ENCODE data around the gene WASF2. TPM values are rescaled to one million over a fixed set of nuclear protein-coding genes. Genes with fewer than 3 reads are reported as not detected.

Gene WASF2
- total and polyA plus RNA-seq, 2 of the 13 experiments (the other 11 are each of a cell fraction or from before 2014, with no cell fraction given), result 10.4 to 27.7 TPM

GRCh38 chr1:27489973-27490741 lies at the start of gene WASF2 (continued):
- TF ChIP-seq, protein P1, sequence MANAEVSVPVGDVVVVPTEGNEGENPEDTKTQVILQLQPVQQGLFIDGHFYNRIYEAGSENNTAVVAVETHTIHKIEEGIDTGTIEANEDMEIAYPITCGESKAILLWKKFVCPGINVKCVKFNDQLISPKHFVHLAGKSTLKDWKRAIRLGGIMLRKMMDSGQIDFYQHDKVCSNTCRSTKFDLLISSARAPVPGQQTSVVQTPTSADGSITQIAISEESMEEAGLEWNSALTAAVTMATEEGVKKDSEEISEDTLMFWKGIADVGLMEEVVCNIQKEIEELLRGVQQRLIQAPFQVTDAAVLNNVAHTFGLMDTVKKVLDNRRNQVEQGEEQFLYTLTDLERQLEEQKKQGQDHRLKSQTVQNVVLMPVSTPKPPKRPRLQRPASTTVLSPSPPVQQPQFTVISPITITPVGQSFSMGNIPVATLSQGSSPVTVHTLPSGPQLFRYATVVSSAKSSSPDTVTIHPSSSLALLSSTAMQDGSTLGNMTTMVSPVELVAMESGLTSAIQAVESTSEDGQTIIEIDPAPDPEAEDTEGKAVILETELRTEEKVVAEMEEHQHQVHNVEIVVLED (CRISPR knock-in tag; IDR thresholded peaks at IDR 0.05; ENCODE audit: borderline replicate concordance), result peak; percentile 91
- peak; percentile 93 for TF ChIP-seq POLR2G (IDR thresholded peaks at IDR 0.05; ENCODE audit: low read depth, low read length)
- TF ChIP-seq RARA (CRISPR knock-in tag; IDR thresholded peaks at IDR 0.05), result peak; percentile 21; the same call in 1 of the 2 replicates
- peak; percentile 70 for TF ChIP-seq ZNF687 (CRISPR knock-in tag; IDR thresholded peaks at IDR 0.05)
- TF ChIP-seq SMAD3 (CRISPR knock-in tag; IDR thresholded peaks at IDR 0.05), result peak; percentile 71; the same call in 1 of the 2 replicates
- 0 out of 2 replicates have a peak, but pooled peaks have one; percentile 66 for TF ChIP-seq ZNF879 (CRISPR knock-in tag; IDR thresholded peaks at IDR 0.05)
- TF ChIP-seq, protein P2, sequence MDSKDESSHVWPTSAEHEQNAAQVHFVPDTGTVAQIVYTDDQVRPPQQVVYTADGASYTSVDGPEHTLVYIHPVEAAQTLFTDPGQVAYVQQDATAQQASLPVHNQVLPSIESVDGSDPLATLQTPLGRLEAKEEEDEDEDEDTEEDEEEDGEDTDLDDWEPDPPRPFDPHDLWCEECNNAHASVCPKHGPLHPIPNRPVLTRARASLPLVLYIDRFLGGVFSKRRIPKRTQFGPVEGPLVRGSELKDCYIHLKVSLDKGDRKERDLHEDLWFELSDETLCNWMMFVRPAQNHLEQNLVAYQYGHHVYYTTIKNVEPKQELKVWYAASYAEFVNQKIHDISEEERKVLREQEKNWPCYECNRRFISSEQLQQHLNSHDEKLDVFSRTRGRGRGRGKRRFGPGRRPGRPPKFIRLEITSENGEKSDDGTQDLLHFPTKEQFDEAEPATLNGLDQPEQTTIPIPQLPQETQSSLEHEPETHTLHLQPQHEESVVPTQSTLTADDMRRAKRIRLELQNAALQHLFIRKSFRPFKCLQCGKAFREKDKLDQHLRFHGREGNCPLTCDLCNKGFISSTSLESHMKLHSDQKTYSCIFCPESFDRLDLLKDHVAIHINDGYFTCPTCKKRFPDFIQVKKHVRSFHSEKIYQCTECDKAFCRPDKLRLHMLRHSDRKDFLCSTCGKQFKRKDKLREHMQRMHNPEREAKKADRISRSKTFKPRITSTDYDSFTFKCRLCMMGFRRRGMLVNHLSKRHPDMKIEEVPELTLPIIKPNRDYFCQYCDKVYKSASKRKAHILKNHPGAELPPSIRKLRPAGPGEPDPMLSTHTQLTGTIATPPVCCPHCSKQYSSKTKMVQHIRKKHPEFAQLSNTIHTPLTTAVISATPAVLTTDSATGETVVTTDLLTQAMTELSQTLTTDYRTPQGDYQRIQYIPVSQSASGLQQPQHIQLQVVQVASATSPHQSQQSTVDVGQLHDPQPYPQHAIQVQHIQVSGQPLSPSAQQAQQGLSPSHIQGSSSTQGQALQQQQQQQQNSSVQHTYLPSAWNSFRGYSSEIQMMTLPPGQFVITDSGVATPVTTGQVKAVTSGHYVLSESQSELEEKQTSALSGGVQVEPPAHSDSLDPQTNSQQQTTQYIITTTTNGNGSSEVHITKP (CRISPR knock-in tag; IDR thresholded peaks at IDR 0.05; ENCODE audit: low read depth), result peak; percentile 100
- TF ChIP-seq ZNF20 (CRISPR knock-in tag; IDR thresholded peaks at IDR 0.05), result 0 out of 2 replicates have a peak, but pooled peaks have one; percentile 44
- no peak for TF ChIP-seq IKZF1 (IDR thresholded peaks at IDR 0.05)
- no peak for TF ChIP-seq TCF7 (IDR thresholded peaks at IDR 0.05; ENCODE audit: low read depth)
- 0 out of 2 replicates have a peak, but pooled peaks have one; percentile 55 for TF ChIP-seq ZNF547 (CRISPR knock-in tag; IDR thresholded peaks at IDR 0.05)
- TF ChIP-seq NRL (CRISPR knock-in tag; IDR thresholded peaks at IDR 0.05; ENCODE audit: borderline replicate concordance), result no peak
- TF ChIP-seq HNRNPH1 (optimal IDR thresholded peaks at IDR 0.05; ENCODE audit: low read depth, low read length), result no peak
- peak; percentile 79 for TF ChIP-seq ZFY (CRISPR knock-in tag; IDR thresholded peaks at IDR 0.05)
- no peak for TF ChIP-seq ZFP36L1 (CRISPR knock-in tag; IDR thresholded peaks at IDR 0.05)
- 0 out of 2 replicates have a peak, but pooled peaks have one; percentile 48 for TF ChIP-seq ZNF446 (CRISPR knock-in tag; IDR thresholded peaks at IDR 0.05)
- TF ChIP-seq ZFP82 (CRISPR knock-in tag; IDR thresholded peaks at IDR 0.05; ENCODE audit: borderline replicate concordance), result no peak
- TF ChIP-seq MAFF (IDR thresholded peaks at IDR 0.05; ENCODE audit: low read depth, low read length), result no peak
- TF ChIP-seq ZFP62 (CRISPR knock-in tag; IDR thresholded peaks at IDR 0.05), result no peak
- TF ChIP-seq ZC3H13 (CRISPR knock-in tag; IDR thresholded peaks at IDR 0.05), result peak; percentile 60; the same call in 1 of the 2 replicates
